Fibroblast of lung (primary cell): ENCODE results near the gene HSPH1. TPM values are rescaled to one million over a fixed set of nuclear protein-coding genes. Genes with fewer than 3 reads are reported as not detected.

Experiments used
- DNase-seq, 2 donors: peaks; one replicate each; pipeline versions ENCODE4 v3.0.0 to v3.0.0-alpha.2; 2010; ENCODE audit warnings: low read depth in 2 of 2
- H2AFZ ChIP-seq: 2 replicates; pipeline ENCODE4 v1.5.1; 2012; ENCODE audit warnings: low read length, control low read depth, inconsistent platforms
- H3K27ac ChIP-seq: 2 replicates; pipeline ENCODE4 v1.5.1; 2011; ENCODE audit warnings: low read length, control low read depth; ENCODE audit not compliant: insufficient read depth
- H3K27me3 ChIP-seq: 2 replicates; pipeline ENCODE4 v1.5.1; 2011; ENCODE audit warnings: mild to moderate bottlenecking, low read length; ENCODE audit not compliant: control insufficient read depth, insufficient read depth
- H3K36me3 ChIP-seq: 2 replicates; pipeline ENCODE4 v1.5.1; 2011; ENCODE audit warnings: low read length; ENCODE audit not compliant: control insufficient read depth, insufficient read depth
- H3K4me1 ChIP-seq: 2 replicates; pipeline ENCODE4 v1.5.1; 2011; ENCODE audit warnings: low read length; ENCODE audit not compliant: control insufficient read depth, insufficient read depth; ENCODE audit errors: extremely low read depth
- H3K4me2 ChIP-seq: 2 replicates; pipeline ENCODE4 v1.5.1; 2011; ENCODE audit warnings: low read length, control low read depth; ENCODE audit not compliant: insufficient read depth; ENCODE audit errors: extremely low read depth
- H3K4me3 ChIP-seq, 4 experiments: fragments of 200-600 bp in 1 of 4; sonication (generic) in 1 of 4; replicated peaks in 1 of 4; 2 replicates each; pipeline ENCODE4 v1.5.1; 2011 to 2016; ENCODE audit warnings: low read length in 4 of 4, low read depth in 3 of 4, mild to moderate bottlenecking in 3 of 4, control low read depth in 2 of 4, inconsistent platforms in 1 of 4, mixed read lengths in 1 of 4; ENCODE audit not compliant: insufficient read depth in 1 of 4; ENCODE audit errors: control extremely low read depth in 1 of 4
- H3K79me2 ChIP-seq: 2 replicates; pipeline ENCODE4 v1.5.1; 2012; ENCODE audit warnings: mild to moderate bottlenecking, low read length, inconsistent platforms; ENCODE audit not compliant: control insufficient read depth, insufficient read depth
- H3K9ac ChIP-seq: 2 replicates; pipeline ENCODE4 v1.5.1; 2011; ENCODE audit warnings: mild to moderate bottlenecking, low read length, control low read depth; ENCODE audit not compliant: insufficient read depth
- H3K9me3 ChIP-seq: 2 replicates; pipeline ENCODE4 v1.5.1; 2012; ENCODE audit warnings: low read depth, low read length; ENCODE audit not compliant: control insufficient read depth, insufficient read depth
- H4K20me1 ChIP-seq: 2 replicates; pipeline ENCODE4 v1.5.1; 2011; ENCODE audit warnings: low read length; ENCODE audit not compliant: control insufficient read depth, insufficient read depth; ENCODE audit errors: extremely low read depth
- EZH2 ChIP-seq: IDR thresholded peaks from 2 replicates; pipeline ENCODE4 v1.5.1; 2012; ENCODE audit warnings: low read length, control low read depth, mild to moderate bottlenecking; ENCODE audit errors: missing control alignments
- polyA plus RNA-seq, 2 donors: library from polyadenylated mRNA; depleted of rRNA in 1 of 2; stranded (reverse) in 1 of 2; unstranded in 1 of 2; fragments of >200 nt; gene quantifications; 2 replicates each; pipeline ENCODE4 v1.2.1, GENCODE V29; 2011 to 2012; ENCODE audit warnings: missing spikeins in 1 of 2
- total RNA-seq: library from RNA; depleted of rRNA; stranded (reverse); fragments of >200 nt; gene quantifications from 2 replicates; pipeline ENCODE4 v1.2.1, GENCODE V29; 2014
- TF ChIP-seq, protein P1 (sequence below), 2 donors: IDR thresholded peaks in 1 of 2; conservative IDR thresholded peaks in 1 of 2; 1 replicate in 1 of 2; 2 replicates in 1 of 2; pipeline ENCODE4 v1.5.1; 2011 to 2012; ENCODE audit warnings: low read length in 2 of 2, control low read depth in 1 of 2, inconsistent platforms in 1 of 2, low read depth in 1 of 2, mild to moderate bottlenecking in 1 of 2

The HSPH1 gene
- total and polyA plus RNA-seq, 2 donors (not counting 1 experiment from before 2014, with no cell fraction given), result 34.4 to 40.6 TPM

GRCh38 chr13:31096654-31097302 is 64.9 kb downstream of the HSPH1 start:
- no peaks in the 10 kb centered on the region for H4K20me1 ChIP-seq
- no peak for DNase-seq

DNA sequence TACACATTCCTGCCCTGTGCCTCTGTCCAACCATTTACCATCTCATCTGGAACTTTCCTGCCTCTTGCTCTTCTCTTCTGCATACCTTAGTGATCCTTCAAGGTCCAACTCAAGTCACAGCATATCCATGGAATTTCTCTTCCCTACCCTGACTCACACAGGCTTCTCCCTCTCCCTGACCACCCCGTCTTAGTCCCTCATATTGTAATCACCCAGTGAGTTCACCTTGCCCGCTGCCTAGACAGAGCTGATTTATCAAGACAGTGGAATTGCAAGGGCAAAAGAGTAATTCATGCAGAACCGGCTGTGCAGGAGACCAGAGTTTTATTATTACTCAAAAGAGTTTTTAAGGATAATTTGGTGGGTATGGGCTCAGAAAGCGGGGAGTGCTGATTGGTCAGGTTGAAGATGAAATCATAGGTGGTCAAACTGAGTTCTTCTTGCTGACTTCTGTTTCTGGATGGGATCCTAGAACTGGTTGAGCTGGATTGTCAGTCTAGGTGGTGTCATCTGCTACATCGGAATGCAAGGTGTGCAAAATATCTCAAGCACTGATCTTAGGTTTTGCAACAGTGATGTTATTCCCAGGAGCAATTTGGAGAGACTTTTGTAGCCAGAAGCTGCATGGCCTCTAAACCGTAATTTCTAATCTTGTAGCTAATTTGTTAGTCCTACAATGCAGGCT is 67.2 kb downstream of the HSPH1 start:
- no peak overlapping the region for H3K27ac ChIP-seq
- no peak overlapping the region for H3K9ac ChIP-seq
- no peak overlapping the region for H3K4me2 ChIP-seq
- H3K4me3 ChIP-seq, result no peak overlapping the region
- TF ChIP-seq, protein P1, sequence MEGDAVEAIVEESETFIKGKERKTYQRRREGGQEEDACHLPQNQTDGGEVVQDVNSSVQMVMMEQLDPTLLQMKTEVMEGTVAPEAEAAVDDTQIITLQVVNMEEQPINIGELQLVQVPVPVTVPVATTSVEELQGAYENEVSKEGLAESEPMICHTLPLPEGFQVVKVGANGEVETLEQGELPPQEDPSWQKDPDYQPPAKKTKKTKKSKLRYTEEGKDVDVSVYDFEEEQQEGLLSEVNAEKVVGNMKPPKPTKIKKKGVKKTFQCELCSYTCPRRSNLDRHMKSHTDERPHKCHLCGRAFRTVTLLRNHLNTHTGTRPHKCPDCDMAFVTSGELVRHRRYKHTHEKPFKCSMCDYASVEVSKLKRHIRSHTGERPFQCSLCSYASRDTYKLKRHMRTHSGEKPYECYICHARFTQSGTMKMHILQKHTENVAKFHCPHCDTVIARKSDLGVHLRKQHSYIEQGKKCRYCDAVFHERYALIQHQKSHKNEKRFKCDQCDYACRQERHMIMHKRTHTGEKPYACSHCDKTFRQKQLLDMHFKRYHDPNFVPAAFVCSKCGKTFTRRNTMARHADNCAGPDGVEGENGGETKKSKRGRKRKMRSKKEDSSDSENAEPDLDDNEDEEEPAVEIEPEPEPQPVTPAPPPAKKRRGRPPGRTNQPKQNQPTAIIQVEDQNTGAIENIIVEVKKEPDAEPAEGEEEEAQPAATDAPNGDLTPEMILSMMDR (conservative IDR thresholded peaks at IDR 0.05 in 1 of 2, IDR thresholded peaks at IDR 0.05 in 1 of 2; ENCODE audit: low read depth in 1 of 2, low read length in 2 of 2), result no peak
- no peak for TF ChIP-seq EZH2
- no peaks in the 10 kb centered on the region for H4K20me1 ChIP-seq
- no peaks in the 10 kb centered on the region for H3K4me1 ChIP-seq
- no peak for DNase-seq
- H3K27me3 ChIP-seq, result peaks cover 8% of the 10 kb centered on the region
- H3K9me3 ChIP-seq, result no peaks in the 10 kb centered on the region
- no peaks in the 10 kb centered on the region for H3K36me3 ChIP-seq
- no peak overlapping the region for H2AFZ ChIP-seq
- H3K79me2 ChIP-seq, result no peaks in the 10 kb centered on the region

More at GRCh38 chr13:31096654-31097302, 64.9 kb downstream of the HSPH1 start:
- Histone ChIP-seq H3K27ac (no peak overlapping the region), H3K79me2 (no peaks in the 10 kb centered on the region), H2AFZ (no peak overlapping the region), H3K36me3 (no peaks in the 10 kb centered on the region), H3K4me1 (no peaks in the 10 kb centered on the region), H3K4me2 (no peak overlapping the region), H3K9ac (no peak overlapping the region), H3K4me3 (no peak overlapping the region), H3K9me3 (no peaks in the 10 kb centered on the region), H3K27me3 (peaks cover 11% of the 10 kb centered on the region)
- TF ChIP-seq EZH2, result no peak
- TF ChIP-seq, protein P1 (conservative IDR thresholded peaks at IDR 0.05 in 1 of 2, IDR thresholded peaks at IDR 0.05 in 1 of 2; ENCODE audit: low read depth in 1 of 2, low read length in 2 of 2), result no peak

GRCh38 chr13:31093145-31093885 is 68.4 kb downstream of the HSPH1 start:
- no peak overlapping the region for H3K4me2 ChIP-seq
- no peak overlapping the region for H3K27ac ChIP-seq
- TF ChIP-seq, protein P1 (conservative IDR thresholded peaks at IDR 0.05 in 1 of 2, IDR thresholded peaks at IDR 0.05 in 1 of 2; ENCODE audit: low read depth in 1 of 2, low read length in 2 of 2), result no peak
- TF ChIP-seq EZH2, result no peak

More at GRCh38 chr13:31093145-31093885, 68.4 kb downstream of the HSPH1 start:
- Histone ChIP-seq H3K4me1 (no peaks in the 10 kb centered on the region), H3K36me3 (no peaks in the 10 kb centered on the region), H4K20me1 (no peaks in the 10 kb centered on the region), H3K9me3 (no peaks in the 10 kb centered on the region), H3K27me3 (peaks cover 8% of the 10 kb centered on the region), H3K4me3 (no peak overlapping the region), H3K79me2 (no peaks in the 10 kb centered on the region), H2AFZ (no peak overlapping the region), H3K9ac (no peak overlapping the region)
- no peak for DNase-seq
